Prostate gland (tissue), 2 donors: Measurements from ENCODE around the gene TEAD2. TPM values are rescaled to one million over a fixed set of nuclear protein-coding genes. Genes with fewer than 3 reads are reported as not detected.
"Not testable (repeated sequence)": the region's sequence is repeated elsewhere in the genome, so short reads cannot be mapped to it uniquely, and the experiment has no call there.

ENCODE experiments used
- DNase-seq: peaks from one replicate; pipeline ENCODE4 v3.0.0-alpha.2; 2019; ENCODE audit warnings: low spot score
- H3K27ac ChIP-seq, 2 donors: fragments of 200-600 bp; sonication (generic); 2 replicates each; pipeline ENCODE4 v1.5.1; 2017 to 2019
- H3K27me3 ChIP-seq: fragments of 200-600 bp; sonication (generic); replicated peaks from 2 replicates; pipeline ENCODE4 v1.5.1; 2019; ENCODE audit not compliant: insufficient read depth
- H3K36me3 ChIP-seq, 2 donors: fragments of 200-600 bp; sonication (generic); 1 replicate in 1 of 2; 2 replicates in 1 of 2; pipeline versions ENCODE4 v1.5.1 to v1.8.1; 2017 to 2019
- H3K4me1 ChIP-seq: fragments of 200-600 bp; sonication (generic); replicated peaks from 2 replicates; pipeline ENCODE4 v1.5.1; 2019
- H3K4me3 ChIP-seq, 2 donors: fragments of 200-600 bp; sonication (generic); 2 replicates each; pipeline ENCODE4 v1.5.1; 2017 to 2019
- H3K9me3 ChIP-seq: fragments of 200-600 bp; sonication (generic); 2 replicates; pipeline ENCODE4 v1.5.1; 2017
- CTCF ChIP-seq, 4 experiments: fragments of 200-600 bp in 2 of 4; fragments of 450-650 bp in 2 of 4; sonication (generic) in 2 of 4; IDR thresholded peaks; 1 replicate in 3 of 4; 2 replicates in 1 of 4; pipeline ENCODE4 v1.5.1; 2016 to 2019; ENCODE audit warnings: antibody characterized with exemption in 4 of 4, mild to moderate bottlenecking in 2 of 4, moderate library complexity in 2 of 4
- POLR2A ChIP-seq: fragments of 450-650 bp; IDR thresholded peaks from one replicate; pipeline ENCODE4 v1.6.1; 2016; ENCODE audit warnings: antibody characterized with exemption, mild to moderate bottlenecking
- POLR2AphosphoS5 ChIP-seq: sonication (generic); formaldehyde crosslinking; IDR thresholded peaks from one replicate; pipeline ENCODE4 v1.6.1; 2017; ENCODE audit warnings: antibody characterized with exemption
- WGBS: methylation state at CpG from one replicate; pipeline ENCODE4 v1.1.5; 2018; 5-methylcytosine and 5-hydroxymethylcytosine counted together
- intact Hi-C: fragments of 100-400 bp; cut with DNase I; formaldehyde crosslinking; loops from one replicate; pipeline ENCODE4 v1.14.2; 2022
- total RNA-seq, 2 donors: library from RNA; depleted of rRNA; stranded (reverse); fragments of >200 nt; gene quantifications; one replicate each; pipeline ENCODE4 v1.1.0, GENCODE V29; 2016

TEAD2 gene
- total RNA-seq, 2 donors from 2014 or later: 17.0 to 28.0 TPM

DNA sequence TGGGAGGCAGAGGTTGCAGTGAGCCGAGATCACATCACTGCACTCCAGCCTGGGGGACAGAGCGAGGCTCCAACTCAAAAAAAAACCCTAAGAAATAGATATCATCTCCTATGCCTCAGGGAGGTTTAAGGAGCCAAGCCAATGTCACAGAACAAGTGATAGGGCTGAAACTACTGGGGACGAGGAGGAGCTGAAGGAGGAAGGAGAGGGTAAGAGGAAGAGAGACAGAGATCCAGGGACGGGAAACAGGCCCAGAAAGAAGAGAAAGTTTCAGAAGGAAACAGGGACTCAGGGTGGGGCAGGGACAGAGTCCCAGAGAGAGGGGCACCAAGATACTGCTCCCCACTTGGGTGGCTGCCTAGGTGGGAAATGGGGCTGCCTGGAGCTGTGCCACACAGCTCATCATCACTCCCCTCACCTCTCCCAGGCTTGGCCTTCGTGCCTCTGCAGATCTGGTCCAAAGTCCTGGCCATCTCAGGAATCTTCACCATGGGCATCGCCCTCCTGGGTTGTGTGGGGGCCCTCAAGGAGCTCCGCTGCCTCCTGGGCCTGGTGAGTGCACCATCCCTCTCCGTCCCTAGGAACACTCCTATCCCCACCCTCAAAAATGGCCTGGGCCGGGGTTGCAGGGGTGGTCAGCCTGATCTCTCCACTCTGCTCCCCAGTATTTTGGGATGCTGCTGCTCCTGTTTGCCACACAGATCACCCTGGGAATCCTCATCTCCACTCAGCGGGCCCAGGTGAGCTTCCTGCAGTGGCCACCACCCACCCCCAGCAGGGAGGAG lies 25.5 kb downstream of the TEAD2 start:
- no peak for DNase-seq
- TF ChIP-seq POLR2AphosphoS5 (no peak), POLR2A (no peak)
- no peaks in the 10 kb centered on the region for H3K36me3 ChIP-seq
- no peak overlapping the region for H3K27ac ChIP-seq
- no peaks in the 10 kb centered on the region for H3K4me1 ChIP-seq
- no peaks in the 10 kb centered on the region for H3K27me3 ChIP-seq
- 88% methylated on average over 10 of the region's 10 CpGs for WGBS
- no peaks in the 10 kb centered on the region for H3K9me3 ChIP-seq
- H3K4me3 ChIP-seq: no peak overlapping the region
- intact Hi-C loops: no loop called here

DNA sequence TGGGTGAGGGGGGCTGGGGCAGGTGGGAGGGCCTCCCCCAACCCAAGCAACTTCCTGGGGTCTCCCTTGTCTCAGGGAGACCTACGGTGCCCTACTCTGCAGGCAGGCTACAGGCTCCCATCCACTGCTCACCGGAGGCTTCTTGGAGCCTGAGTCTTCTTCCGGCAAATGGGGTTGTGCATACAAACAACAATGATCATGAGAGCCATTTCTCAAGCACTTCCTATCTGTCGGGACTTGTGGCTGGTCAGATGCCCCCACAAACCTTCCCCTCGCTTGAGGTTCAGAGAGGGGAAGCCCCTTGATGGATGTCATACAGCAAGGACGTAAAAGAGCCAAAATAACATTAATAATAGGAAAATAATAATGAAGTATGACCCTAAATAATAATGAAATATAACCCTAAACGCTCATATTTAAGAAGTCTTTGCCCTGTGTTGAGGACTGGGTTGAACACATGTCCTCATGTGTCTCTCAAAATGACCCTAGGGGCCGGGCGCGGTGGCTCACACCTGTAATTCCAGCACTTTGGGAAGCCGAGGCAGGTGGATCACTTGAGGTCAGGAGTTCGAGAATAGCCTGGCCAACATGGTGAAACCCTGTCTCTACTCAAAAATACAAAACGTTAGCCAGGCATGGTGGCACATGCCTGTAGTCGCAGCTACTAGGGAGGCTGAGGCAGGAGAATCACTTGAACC lies 26.3 kb downstream of the TEAD2 start:
- Histone ChIP-seq H3K27me3 (no peaks in the 10 kb centered on the region), H3K36me3 (no peaks in the 10 kb centered on the region), H3K9me3 (no peaks in the 10 kb centered on the region), H3K4me1 (no peaks in the 10 kb centered on the region), H3K4me3 (peak overlapping the region in 1 of 2 donors; percentile 9), H3K27ac (no peak overlapping the region)
- no peak for DNase-seq
- 83% methylated on average over 14 of the region's 14 CpGs for WGBS
- TF ChIP-seq POLR2A (no peak), CTCF (IDR thresholded peaks at IDR 0.05) (no peak), POLR2AphosphoS5 (no peak)
- intact Hi-C loops: no loop called here

- no peaks in the 10 kb centered on the region for H3K9me3 ChIP-seq
- WGBS: 78% methylated on average over 13 of the region's 13 CpGs
- H3K27ac ChIP-seq: no peak within 1 kb of the TSS
- H3K4me1 ChIP-seq: no peaks in the 10 kb centered on the region
- DNase-seq: no peak
- peak within 1 kb of the TSS in 1 of 2 donors; percentile 9 for H3K4me3 ChIP-seq
- no peaks in the 10 kb centered on the region for H3K36me3 ChIP-seq
- intact Hi-C loops: no loop called here
- no peak for TF ChIP-seq POLR2A
- TF ChIP-seq CTCF (IDR thresholded peaks at IDR 0.05): no peak
- no peak for TF ChIP-seq POLR2AphosphoS5
- no peaks in the 10 kb centered on the region for H3K27me3 ChIP-seq
These were observed 27.0 kb downstream of the TEAD2 start, which contains the start of gene CD37 for GRCh38 chr19:49335071-49335783. CD37 (plus strand) TSS chr19:49335406; CDS start chr19:49335541, 135 bp downstream.

DNA sequence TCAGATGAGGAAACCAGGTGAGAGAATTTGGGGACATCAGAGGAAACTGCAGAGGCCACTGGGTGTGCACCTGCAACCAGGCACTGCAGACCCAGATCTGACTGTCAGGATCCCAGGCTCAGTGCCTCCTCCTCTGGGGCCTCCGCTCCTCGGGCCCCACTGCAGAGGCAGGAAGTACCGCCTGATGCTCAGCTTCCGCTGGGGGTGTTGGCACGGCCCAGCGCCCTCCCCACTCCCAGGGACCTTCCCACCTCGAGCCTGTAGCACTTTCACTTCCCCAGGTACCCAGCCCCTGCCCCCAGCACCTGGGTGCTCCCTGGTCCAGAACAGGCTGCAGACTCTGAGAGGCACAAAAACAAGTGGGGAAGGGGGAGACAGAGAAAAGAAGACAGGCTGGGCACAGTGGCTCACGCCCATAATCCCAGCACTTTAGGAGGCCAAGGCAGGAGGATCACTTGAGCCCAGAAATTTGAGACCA lies 28.4 kb downstream of the TEAD2 start:
- 71% methylated on average over 8 of the region's 8 CpGs for WGBS
- Histone ChIP-seq H3K36me3 (no peaks in the 10 kb centered on the region), H3K4me3 (no peak overlapping the region), H3K27me3 (no peaks in the 10 kb centered on the region), H3K4me1 (no peaks in the 10 kb centered on the region), H3K27ac (no peak overlapping the region), H3K9me3 (no peaks in the 10 kb centered on the region)
- TF ChIP-seq POLR2A: no peak
- TF ChIP-seq CTCF (IDR thresholded peaks at IDR 0.05): no peak
- TF ChIP-seq POLR2AphosphoS5: no peak
- no peak for DNase-seq
- intact Hi-C loops: no loop called here

GRCh38 chr19:49333418-49333805 lies 28.8 kb downstream of the TEAD2 start:
- intact Hi-C loops: no loop called here
- DNase-seq: no peak
- TF ChIP-seq CTCF (IDR thresholded peaks at IDR 0.05) (no peak), POLR2AphosphoS5 (no peak), POLR2A (no peak)
- no peak overlapping the region for H3K4me3 ChIP-seq
- no peaks in the 10 kb centered on the region for H3K9me3 ChIP-seq
- 63% methylated on average over 3 of the region's 3 CpGs for WGBS
- no peaks in the 10 kb centered on the region for H3K4me1 ChIP-seq
- H3K27me3 ChIP-seq: no peaks in the 10 kb centered on the region
- H3K36me3 ChIP-seq: no peaks in the 10 kb centered on the region
- no peak overlapping the region for H3K27ac ChIP-seq

DNA sequence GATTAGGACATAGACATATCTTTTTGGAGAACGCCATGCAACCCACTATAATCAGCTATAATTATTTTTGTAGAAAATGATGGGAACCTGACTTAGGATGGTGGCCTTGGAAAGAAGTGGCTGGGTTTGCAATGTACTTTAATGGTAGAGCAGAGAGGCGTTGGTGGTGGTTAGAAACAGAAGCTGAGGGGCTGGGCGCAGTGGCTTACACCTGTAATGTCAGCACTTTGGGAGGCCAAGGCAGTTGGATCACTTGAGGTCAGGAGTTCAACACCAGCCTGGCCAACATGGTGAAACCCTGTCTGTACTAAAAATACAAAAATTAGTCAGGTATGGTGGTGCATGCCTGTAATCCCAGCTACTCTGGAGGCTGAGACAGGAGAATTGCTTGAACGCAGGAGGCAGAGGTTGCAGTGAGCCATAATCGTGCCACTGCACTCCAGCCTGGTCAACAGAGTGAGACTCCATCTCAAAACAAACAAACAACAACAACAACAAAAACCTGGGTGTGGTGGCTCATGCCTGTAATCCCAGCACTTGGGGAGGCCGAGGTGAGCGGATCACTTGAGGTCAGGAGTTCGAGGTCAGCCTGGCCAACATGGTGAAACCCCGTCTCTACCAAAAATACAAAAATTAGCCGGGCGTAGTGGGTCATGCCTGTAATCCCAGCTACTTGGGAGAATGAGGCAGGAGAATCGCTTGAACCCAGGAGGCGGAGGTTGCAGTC lies 29.4 kb downstream of the TEAD2 start:
- H3K4me1 ChIP-seq, H3K27me3 ChIP-seq, H3K27ac ChIP-seq, intact Hi-C loops, DNase-seq, H3K36me3 ChIP-seq, H3K4me3 ChIP-seq, H3K9me3 ChIP-seq: not testable (repeated sequence)
- WGBS: 88% methylated on average over 13 of the region's 13 CpGs
